DMS 273 (cell line): ENCODE measurements around the gene UPF1.

Source experiments
- DNase-seq: peaks from one replicate; lab custom pipeline; 2025; ENCODE audit not compliant: unreplicated experiment; lab: John Stamatoyannopoulos, UW

Gene UPF1

GRCh38 chr19:18869781-18870530, 38.2 kb downstream of the UPF1 start:
- no peak for DNase-seq

- DNase-seq, result no peak
These were observed 38.9 kb downstream of the UPF1 start for GRCh38 chr19:18870531-18871172.

GRCh38 chr19:18871543-18871942, 39.8 kb downstream of the UPF1 start:
- peak; percentile 48 for DNase-seq

DNA sequence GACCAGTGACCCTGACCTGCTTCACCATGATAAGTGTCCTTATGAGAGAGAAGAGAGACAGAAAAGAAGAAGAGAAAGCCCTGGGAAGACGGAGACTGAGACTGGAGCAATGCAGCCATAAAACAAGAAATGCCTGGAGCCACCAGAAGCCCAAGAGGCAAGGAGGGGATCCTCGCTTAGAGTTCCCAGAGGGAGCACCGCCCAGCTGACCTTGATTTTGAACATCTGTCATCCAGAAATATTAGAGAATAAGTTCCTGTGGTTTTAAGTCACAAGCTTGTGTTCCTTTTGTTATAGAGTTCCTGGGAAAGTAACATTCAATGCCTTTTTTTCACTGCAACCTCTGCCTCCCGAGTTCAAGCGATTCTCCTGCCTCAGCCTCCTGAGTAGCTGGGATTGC, 44.0 kb downstream of the UPF1 start:
- DNase-seq, result no peak

DNA sequence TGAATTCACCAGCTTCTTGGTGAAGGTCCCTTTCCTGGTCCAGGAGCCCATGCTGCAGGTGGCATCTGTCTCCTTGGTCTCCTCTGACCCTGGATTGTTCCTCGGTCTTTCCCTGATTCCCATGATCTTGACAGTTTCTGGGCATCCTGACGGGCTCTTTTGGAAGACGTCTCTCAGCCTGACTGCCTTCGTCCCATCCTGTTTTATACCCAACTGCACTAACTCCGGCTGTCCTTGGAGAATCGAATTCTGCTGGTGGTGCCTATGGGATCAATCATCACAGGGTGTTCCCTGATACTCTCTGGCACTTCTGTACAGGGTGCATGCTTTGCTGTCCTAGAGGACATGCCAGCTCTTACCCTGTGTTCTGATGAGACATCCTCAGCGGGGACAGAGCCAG, 45.1 kb downstream of the UPF1 start:
- DNase-seq, result no peak

- no peak for DNase-seq
These were observed 46.5 kb downstream of the UPF1 start for GRCh38 chr19:18878058-18878797.

GRCh38 chr19:18878858-18879578, 47.3 kb downstream of the UPF1 start:
- DNase-seq, result no peak

DNA sequence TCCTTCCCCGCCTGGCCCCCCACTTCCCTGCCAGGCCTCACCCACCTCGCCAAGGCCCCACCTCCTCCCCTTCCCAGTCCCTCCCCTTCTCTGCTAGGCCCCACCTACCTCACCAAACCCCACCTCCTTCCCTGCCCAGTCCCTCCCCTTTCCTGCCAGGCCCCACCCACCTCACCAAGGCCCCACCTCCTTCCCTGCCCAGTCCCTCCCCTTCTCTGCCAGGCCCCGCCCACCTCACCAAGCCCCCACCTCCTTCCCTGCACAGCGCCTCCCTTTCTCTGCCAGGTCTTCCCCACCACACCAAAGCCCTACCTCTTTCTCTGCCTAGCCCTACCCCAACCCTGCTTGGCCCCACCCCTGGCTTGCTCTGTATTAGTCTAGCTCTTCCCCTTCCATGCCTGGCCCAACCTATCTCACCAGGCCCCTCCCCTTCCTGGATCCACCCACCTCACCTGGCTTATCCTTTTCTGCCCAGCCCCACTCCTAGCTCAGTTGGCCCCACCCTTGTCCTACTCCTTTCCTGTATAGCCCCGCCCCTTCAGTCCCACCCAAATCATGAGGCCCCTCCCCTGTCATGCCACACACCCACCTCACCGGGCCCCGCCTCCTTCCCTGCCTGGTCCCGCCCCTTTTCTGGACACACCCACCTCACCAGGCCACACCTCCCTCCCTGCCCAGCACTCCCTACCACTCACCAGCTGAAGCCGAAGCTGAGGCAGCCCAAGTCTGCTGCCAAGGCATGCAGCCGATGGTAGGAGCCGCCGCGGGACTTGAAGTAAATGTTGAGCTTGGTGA, 48.0 kb downstream of the UPF1 start:
- peak; percentile 43 for DNase-seq

- DNase-seq, result no peak
These were observed 49.7 kb downstream of the UPF1 start for GRCh38 chr19:18881491-18881890.

GRCh38 chr19:18883526-18884304, 52.0 kb downstream of the UPF1 start:
- DNase-seq, result no peak

DNA sequence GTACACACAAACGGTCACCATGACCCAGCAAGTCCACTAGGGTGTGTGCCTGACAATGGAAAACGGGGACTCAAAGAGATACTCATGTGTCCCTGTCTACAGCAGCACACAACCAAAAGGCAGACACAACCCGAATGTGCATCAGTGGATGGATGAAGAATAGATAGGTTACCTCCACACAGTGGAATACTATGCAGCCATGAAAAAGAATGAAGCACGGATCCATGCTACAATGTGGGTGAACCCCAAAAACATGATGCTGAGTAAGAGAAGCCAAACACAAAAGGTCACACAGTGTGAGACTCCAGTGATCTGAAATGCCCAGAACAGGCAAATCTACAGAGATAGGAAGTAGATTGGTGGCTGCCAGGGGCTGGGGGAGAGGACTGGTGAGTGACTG, 55.2 kb downstream of the UPF1 start:
- DNase-seq, result no peak

DNA sequence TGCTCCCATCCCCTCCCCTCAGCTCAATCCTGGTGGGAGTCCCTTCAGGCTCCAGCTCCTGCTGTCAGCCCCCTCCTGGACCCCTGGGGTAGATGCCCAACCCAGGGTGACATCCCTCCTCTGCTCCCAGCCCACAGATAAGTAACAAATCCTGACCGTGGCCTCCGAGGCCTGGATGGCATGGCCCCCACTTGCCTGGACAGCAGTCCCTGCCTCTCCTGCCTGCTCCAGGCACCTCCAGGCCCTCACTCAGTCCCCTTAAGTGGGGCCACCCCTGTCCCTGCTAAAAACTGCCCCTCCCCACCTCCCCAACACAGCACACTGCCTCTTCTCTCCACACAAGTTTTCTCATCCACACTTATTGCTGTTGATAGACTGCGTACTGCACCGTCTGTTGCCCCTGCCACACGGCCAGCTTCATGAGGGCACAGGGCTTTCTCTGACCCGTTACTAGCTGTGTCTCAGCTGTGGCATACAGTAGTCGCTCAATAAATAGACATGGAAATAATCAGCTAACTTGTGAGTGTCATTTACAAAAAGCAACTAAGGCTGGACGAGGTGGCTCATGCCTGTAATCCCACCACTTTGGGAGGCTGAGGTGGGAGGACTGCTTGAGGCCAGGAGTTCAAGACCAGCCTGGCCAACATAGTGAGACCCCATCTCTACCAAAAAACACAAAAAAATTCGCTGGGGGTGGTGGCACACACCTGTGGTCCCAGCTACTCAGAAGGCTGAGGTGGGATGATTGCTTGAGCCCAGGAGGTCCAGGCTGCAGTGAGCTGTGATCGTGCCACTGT, 58.4 kb downstream of the UPF1 start:
- no peak for DNase-seq

DNA sequence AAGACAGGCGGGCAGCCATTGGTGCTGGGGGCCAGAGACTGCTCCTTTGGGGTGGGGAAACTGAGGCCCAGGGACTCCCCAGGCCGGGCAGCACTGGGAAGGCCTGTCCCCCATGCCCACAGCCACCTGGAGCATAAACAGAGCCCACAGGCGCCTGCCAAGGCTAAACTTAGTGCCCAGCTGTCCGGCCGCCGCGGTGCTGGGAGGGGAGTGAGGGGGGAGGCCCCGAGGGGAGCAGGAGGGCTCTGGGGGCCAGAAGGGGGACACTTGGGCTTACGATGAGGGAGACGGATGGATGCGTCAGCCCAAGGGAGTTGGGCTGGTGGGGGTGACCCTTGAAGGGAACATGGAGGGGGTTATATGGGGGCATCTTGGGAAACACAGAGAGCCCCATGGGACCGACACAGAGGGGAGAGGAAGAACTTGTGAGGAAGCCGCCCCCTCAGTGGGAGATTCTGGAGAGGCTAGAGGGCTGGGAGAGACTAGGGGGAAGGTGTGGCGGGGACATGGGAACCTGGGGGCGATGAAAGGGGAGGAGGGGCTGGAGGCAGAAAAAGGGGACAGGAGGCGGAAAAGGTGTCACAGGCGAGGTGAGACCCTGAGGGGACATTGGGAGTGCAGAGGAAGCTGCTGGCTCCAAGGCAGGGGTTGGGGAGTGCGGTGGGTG, 62.0 kb downstream of the UPF1 start:
- DNase-seq, result no peak

- DNase-seq, result peak; percentile 95
These were observed 62.7 kb downstream of the UPF1 start for GRCh38 chr19:18894254-18895037.

DNA sequence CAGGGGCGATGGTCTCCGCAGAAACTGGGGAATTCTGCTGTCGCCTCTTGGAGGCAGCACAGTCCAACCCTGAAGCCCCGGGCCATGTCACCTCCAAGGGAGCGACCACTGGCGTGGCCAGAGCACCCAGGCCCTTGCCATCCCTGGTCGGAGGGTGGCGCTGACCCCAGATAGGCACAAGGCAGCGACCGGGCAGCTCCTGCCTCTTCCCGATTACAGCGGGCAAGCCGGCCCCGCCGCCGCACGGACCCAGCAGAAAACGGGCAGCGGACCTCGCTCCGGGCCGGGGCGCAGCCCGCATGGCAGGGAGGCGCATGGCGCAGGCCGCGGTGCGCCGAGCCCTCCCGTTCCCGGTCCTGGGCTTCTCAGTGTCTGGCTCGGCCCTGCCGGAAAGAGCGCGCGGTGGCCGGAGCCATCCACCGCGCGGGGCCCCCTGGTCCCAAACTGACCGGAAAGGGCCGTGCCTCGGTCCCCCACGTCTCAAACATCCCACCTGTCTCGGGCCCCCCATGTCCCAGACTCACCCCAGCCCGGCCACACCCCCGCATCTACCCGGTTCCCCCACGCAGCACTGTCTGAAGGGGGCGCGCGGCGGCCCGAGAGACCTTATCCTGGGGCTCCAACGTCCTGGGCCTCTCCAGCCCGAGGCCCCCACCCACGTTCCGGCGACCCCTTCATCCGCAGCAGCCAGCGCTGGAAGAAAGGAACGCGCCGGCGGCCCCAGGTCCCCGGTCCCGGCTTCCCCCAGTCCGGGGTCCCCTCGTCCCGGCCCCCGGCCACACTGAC, 63.5 kb downstream of the UPF1 start:
- DNase-seq, result peak; percentile 68

DNA sequence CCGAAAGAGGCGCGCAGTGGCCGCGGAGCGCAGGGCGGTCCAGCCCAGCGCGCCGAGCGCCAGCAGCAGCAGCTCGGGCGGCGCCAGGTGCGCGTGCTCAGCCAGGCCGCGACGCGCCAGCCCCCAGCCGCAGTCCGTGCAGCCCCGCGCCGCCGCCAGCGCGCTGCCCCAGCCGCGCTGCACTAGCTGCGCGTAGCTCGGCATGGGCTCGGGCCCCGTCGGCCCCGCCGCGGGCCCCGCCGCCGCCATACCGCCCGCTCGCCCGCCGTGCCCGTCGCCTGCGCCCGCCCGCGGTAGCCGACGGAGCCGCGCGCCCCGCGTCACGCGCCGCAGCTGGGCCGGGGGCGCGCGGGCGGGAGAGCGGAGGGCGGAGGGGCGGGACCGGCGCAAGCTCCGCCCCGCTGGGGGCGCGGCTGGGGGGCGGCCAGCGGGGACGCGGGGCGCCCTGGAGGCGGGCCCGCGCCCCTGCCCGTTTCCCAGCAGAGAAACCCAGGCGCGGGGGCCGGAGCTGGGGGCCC, 64.1 kb downstream of the UPF1 start, which contains the start of gene CERS1:
CERS1 (minus strand) TSS at position 335 of the 518 bp plus-strand sequence; CDS start at position 249, 86 bp downstream.
- peak; percentile 86 for DNase-seq
